NCI-H2171 treated with DMSO at 0.1 percent for 48 hours (cell line): ENCODE data around the gene ZSWIM9.
A peak's percentile ranks its signal among the peaks of the same experiment; 100 is the strongest.

ENCODE experiments used
- DNase-seq: peaks from one replicate; lab custom pipeline; 2025; lab: John Stamatoyannopoulos, UW

ZSWIM9 gene

DNA sequence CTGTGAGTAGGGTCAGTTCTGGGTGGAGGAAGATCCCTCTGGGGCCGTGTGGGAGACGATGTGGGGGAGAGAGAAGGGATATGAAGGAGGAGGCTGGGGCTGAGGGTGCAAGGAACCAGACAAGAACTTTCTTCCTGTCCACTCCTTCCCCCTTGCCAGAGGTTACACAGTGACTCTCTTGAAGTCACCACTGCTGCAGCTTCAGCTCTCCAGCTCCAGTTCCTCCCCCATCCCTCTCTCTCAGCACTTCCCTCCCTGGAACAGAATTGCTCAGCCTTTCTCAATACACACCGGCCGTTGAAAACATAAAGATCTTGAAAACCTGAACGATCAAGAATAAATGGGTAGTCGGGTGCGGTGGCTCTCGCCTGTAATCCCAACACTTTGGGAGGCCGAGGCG lies 5.1 kb downstream of the ZSWIM9 start:
- DNase-seq, result no peak

DNA sequence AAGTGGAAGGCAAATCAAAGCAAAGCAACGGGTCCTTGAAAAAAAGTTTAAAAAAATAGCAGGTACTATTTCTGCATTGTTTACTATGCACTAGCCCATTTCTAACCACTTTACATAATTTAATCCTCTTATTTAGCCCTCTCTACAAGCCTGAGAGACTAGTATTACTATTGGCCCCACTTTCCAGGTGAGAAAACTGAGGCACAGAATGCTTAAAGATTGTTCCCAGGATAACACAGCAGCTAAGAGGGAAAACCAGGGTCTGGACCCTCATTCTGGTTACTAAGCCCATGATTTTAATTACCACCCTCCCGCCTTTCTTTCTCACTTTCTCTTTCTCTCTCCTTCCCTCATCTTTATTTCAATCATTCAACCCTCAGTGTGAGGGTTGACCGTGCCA lies 5.7 kb downstream of the ZSWIM9 start:
- DNase-seq, result no peak

DNA sequence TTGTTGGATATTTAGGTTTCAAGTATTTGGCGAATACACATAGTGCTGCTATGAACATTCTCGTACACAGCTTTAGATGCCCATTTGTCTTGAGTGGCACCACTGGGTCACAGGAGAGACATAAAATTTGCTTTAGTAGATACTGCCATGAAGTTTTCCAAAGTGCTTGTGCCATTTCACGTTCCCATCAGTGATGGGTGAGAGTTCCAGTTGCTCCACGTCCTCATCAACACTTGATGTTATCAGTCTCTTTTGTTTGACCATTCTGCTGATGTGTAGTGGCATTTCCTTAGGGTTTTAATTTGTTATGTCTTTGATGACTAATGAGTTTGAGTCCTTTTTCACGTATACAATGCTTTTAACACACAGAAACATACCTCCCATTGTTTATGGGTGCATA lies 11.0 kb downstream of the ZSWIM9 start:
- no peak for DNase-seq

DNA sequence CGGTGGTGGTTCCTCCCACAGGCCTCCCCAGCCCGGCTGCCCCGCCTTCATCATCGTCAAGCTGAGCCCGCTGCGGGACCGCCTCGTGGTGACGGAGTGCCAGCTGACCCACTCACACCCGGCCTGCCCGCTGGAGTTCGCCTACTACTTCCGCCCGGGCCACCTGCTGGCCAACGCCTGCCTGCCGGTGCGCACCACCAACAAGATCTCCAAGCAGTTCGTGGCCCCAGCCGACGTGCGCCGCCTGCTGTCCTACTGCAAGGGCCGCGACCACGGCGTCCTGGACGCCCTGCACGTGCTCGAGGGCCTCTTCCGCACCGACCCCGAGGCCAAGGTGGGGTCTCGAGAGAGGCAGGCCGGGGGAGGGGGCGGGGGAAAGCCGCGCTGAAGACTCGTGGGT lies 12.0 kb downstream of the ZSWIM9 start:
- no peak for DNase-seq

DNA sequence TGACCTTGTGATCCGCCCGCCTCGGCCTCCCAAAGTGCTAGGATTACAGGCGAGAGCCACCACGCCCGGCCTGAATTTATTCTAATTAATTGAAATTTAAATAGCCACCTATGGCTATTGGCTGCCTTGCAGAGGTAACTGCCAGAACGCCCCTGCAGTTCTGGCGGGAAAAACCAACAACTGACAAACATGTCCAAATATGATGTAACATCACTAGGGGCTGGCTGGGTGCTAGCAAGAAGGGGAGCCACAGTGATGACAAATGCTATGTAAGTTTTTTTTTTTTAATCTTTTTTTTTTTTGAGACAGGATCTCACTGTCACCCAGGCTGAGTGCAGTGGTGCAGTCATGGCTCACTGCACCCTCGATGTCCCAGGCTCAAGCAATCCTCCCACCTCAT lies 12.9 kb downstream of the ZSWIM9 start:
- no peak for DNase-seq

DNA sequence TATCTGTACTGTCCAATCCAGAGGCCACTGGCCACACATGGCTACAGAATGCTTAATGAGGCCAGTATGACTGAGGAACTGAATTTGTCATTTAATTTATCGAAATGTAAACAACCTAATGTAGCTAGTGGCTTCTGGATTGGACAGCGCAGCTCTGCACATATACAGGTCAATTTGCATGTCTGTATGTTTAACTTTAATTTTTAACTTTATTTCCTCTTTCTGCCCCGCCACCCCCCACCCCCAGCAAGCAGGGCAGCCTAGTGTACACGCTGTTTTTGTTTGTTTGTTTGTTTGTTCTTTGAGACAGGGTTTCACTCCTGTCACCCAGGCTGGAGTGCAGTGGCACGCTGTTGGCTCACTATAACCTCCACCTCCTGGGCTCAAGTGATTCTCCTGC lies 15.5 kb downstream of the ZSWIM9 start:
- no peak for DNase-seq

DNA sequence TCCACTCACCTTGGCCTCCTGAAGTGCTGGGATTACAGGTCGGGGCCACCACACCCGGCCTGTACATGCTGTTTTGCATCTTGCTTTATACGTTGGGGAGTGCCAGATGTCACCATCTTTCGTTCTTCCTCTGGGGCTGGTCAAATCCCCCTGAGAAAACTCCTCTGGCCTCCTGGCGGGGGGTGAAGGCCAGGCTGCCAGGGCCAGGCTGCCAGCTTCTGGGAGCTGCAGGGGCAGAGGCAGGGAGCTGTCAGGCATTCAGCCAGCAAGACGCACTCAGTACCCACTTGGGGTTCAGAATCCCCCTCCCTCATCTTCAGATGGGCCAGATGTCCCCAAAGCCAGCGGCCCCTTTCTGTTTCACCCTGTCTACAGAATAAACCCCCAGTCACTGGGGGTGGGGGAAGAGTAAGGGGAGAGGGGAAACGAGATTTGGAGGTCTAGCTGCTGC lies 16.1 kb downstream of the ZSWIM9 start:
- DNase-seq, result peak; percentile 72

DNA sequence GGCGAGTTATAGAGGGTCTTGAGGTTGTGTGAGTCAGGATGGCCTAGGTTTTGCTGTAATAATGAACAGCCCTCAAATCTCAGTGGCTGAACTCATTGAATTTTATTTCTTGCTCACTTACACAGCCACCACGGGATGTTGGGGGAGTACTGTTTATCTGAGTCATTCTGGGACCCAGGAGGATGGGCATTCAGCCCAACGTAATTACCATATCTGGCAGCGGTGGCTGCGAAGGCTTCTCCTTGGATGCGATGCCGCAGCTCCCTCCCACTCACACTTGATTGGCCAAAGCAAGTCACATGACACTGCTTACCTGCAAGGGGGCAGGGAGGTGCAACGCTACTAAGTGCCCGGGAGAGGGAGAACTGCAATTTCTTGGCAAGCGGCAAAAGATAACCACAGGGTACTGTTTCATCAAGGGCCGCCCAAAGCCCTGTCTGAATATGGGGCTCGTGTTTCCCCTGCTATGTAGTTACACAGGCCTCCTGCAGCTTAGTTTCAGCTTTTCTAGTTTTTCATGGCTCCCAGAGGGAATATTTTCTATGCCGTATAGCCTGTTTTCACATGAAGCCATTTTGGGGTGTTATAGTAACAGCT lies 19.9 kb downstream of the ZSWIM9 start:
- DNase-seq, result peak; percentile 99

DNA sequence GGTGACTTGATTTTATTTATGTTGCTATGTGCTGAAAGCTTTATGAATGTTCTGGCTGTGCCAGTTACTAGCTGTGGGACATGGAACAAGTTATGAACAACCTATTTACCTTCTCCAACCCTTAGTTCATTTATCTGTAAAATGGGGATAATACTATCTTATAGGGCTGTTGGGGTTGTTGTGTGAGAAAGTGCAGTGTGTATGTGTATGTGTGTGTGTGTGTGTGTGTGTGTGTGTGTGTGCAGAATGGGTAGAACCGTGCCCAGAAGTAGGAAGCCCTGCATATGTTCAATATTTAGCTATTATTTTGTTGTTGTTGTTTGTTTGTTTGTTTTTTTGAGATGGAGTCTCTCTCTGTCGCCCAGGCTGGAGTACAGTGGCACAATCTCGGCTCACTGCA lies 20.4 kb downstream of the ZSWIM9 start:
- no peak for DNase-seq

DNA sequence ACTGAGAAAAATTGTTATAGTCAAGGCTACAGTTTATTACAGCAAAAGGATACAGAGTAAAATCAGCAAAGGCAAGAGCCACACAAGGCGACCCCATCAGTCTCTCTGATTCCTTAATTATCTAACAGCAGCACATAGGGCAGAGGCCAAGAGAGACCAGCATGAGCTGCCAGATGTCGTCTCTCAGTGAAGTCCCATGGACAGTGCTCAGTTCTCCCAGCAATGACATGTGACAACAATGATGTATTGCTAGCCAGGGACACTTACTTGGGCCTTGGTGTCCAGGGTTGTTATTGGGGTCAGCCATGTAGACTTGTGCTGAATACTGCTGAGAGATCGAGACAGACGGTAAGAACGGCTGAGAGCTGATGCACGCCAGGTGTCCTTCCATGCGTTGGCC lies 22.3 kb downstream of the ZSWIM9 start:
- DNase-seq, result no peak

DNA sequence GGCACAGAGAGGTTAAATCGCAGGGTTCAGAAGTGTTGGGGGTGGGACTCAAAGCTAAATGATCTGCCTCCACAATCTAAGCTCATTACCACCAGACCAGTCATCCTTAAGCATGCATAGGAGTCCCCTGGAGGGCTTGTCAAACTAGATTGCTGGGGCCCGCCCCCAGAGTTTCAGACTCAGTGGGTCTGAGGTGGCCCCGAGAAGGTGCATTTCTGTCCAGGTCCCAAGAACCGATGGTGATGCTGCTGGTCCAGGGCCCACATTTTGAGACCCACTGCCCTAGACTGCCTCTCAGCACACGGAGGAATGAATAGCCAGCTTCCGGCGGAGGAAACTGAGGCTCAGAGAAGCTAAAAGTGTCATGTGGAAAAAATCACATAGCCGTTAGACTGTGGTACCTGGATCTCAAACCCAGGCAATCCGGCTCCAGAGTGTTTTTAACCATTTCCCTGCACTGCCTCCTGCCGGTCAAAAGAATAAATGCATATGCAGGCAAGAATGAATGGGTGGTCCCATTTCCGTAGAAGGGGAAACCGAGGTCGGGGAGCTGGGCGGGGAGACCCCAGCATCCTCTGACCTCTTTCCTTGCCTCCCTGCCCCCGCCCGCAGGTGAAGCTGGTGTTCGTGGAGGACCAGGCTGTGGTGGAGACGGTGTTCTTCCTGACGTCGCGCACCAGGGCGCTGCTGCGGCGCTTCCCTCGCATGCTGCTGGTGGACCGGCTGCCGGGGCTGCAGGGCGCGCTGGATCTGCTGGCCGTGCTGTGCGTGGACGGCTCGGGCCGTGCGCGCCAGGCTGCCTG lies 23.8 kb downstream of the ZSWIM9 start:
- no peak for DNase-seq

DNA sequence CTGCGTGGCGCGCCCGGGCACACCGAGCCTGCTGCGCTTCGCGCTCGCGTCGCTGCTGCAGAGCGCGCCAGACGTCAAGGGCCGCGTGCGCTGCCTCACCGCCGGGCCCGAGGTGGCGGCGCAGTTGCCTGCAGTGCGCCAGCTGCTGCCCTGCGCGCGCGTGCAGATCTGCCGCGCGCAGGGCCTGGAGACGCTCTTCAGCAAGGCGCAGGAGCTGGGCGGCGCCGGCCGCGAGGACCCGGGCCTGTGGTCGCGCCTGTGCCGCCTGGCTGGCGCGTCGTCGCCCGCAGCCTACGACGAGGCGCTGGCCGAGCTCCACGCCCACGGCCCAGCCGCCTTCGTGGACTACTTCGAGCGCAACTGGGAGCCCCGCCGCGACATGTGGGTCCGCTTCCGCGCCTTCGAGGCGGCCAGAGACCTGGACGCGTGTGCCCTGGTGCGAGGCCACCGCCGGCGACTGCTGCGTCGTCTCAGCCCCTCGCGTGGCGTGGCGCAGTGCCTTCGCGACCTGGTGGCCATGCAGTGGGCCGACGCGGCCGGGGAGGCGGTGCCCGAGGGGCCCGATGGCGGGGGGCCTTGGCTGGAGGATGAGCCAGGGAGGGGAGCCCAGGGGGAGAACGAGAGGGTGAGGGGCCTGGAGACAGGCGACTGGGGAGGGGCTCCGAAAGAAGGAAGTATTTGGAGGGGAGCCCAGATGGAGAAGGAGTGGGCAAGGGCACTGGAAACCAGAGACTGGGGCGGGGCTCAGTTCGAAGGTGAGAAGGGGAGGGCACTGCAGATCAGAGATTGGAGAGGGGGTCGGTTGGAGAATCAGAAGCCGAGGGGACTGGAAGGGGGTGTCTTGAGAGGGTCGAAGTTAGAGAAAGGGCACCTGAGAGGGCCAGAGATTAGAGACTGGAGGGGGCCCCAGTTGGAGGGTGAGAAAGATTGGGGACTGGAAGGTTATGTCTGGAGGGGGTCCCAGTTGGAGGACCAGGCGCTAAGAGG lies 24.7 kb downstream of the ZSWIM9 start:
- no peak for DNase-seq

DNA sequence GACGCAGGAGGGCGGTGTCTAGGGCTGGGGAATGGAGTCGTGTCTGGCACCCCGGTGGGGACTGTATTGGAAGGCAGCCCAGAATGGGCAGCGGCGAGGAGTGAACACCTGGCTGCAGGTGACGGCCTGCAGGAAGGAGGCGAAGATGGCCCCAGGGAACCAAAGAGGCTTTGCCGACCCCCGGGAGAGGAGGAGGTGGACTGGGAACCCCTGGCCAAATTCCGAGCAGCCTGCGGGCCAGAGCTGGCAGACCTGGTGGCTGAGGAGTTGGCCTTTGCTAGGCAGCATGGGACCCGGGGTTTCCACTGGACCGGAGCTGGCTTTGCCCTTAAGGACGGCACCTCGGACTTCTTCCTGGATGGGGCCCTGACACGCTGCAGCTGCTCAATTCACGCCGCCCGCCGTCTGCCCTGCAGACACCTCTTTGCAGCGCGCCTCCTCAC lies 25.9 kb downstream of the ZSWIM9 start:
- DNase-seq, result no peak

DNA sequence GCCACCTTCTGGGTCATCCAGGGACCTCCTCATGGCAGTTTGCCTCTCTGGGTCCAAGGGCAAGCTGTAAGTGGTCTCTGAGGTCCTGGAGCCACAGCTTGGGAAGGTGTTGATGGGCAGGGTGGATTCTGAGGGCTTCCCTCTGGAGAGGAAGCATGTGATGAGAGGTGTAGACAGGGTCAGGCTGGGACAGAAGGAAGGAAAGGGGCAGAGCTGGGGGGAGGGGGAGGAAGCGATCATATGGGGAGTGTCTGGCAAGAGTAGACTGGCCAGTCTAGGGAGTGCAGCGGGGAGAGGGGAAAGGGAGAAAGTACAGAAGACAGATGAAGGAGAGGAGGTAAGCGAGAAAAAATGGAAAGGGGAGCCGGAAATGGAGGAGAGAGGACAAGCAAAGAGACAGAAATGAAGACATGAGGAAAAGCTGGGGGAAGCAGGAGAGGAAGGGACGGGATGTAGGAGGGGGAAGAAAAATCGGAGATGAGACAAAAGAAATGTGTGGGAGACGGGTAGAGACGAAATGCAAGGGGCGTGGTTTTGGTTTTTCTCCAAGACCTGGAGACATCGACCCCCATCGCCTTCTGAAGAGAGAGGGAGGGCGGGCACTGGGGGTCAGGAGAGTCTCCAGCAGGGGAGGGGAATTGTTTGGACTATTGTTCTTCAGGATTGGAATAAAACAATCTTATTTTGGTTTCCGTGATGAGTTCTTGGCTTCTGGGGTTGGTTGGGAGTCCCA lies 26.6 kb downstream of the ZSWIM9 start:
- no peak for DNase-seq

DNA sequence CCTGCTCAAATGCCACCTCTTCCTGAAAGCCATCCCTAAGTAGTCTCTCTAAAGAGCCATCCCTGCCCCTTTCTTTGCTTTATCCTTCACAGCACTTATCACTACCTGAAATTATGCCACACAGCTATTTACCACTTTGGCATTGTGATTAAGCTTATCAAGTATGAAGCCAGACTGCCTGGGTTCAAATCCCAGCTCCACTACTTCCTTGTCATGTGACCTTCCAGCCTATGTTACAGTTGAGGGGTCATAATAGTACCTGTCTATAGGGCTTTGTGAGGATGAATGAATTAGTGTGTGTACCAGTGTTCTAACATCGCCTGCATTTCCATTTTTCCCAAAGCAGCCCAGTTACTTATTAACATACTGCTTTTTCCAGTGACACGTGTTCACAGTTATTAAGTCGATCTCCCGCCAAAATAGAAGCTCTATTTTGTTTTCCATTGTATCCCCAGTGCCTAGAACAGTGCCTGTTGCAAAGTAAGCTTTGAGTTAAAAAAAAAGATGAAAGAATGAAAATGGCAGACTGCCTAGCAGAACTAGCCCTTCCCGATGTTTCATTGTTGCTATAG lies 32.8 kb downstream of the ZSWIM9 start:
- no peak for DNase-seq

DNA sequence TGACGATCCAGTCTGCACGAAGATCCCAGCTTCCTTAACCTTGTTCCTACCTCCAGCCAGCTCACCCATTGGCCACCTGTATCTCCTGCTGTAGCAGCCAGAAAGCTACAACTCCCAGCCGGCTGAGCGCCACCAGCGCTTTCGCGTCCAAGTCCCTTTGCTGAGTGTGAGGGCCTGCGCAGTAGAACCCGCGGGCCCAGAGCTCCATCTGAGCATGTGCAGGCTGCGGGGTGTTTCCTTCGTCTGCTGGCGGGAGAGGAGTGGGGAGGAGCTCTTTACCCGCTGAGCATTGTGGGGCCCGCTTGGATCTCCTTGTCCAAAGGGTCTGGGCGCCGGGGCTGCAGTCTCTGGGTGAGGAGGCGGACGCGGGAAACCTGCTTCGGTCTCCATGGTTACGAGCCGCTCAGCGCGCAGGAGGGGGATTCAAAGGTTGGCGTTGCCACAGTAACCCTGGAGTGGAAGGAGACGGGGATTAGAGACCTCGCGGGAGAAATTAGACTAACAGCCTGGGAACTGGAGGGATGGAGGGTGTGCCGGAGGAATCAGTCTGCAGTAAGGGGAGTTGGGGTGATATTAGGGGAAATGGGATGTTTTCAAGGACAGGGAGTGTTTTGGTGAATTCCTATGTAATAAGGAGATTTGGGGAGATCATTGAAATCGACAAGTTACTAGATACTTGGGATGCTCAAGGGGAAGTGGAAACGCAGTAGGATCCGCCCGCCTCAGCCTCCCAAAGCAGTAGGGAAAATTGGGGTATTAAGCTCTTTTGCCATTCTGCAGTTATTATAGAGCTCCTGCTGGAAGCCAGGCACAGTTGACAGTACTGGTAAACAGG lies 33.5 kb downstream of the ZSWIM9 start:
- peak; percentile 100 for DNase-seq

DNA sequence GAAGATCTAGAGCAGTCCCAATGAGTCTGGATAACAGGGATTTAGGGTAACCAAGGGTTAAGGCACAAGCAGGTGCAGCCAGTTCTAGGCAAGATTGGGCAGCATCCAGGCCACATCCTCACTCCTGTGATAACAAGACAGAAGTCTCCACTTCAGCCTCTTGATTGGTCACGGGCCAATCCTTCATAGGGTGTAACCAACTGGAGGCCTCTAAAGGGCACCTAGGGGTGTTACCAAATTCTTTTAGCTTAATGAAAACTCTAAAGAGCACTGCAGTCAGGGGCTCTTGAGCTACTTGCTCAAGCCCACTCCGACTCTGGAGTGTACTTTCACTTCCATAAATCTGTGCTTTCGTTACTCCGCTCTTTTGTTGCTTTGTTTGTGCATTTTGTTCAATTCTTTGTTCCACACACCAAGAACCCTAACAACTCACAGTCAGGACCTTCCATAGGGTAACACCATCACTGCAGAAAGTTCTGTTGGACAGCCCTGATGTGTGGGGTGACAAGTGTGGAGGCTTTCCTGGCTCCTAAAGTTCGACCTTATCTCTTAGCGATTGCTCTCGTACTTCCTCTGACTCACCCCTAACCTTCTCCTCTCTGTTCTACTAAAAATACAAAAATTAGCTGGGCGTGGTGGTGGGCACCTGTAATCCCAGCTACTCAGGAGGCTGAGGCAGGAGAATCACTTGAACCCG lies 36.1 kb downstream of the ZSWIM9 start:
- DNase-seq, result no peak

DNA sequence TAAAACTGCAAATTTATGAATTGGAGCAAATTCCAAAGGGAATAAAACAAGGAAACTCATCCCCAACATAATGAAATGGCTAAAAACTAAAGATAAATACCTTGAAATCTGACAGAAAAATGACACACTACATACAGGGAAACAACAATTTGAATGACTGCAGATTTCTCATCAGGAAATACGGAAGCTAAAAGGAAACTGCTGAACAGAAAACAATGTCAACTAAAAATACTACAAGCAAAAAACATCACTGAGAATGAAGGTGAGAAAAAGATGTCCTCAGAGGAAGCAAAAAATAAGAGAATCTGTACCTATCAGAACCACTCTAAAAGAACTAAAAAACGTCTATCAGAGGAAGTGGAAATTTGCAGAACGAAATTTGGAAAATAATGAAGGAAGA lies 39.5 kb downstream of the ZSWIM9 start:
- DNase-seq, result no peak

DNA sequence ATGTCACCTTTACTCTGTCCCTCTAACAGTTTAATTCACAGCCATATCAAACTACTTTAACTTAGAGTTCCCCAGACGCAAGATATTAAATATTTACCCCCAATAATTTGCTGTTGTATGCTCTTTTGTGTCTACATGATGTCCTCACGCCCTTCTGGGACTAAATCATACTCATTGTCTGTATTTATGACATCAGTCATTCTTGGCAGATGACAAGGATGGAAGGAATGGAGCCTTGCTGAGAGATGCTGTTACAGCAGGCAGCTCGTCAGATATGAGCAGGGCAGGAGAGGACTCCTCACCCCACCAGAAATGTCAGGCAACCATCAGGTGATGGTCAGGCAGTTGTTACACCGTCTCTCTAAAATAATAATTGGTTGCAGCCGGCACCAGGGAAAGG lies 43.5 kb downstream of the ZSWIM9 start:
- no peak for DNase-seq

DNA sequence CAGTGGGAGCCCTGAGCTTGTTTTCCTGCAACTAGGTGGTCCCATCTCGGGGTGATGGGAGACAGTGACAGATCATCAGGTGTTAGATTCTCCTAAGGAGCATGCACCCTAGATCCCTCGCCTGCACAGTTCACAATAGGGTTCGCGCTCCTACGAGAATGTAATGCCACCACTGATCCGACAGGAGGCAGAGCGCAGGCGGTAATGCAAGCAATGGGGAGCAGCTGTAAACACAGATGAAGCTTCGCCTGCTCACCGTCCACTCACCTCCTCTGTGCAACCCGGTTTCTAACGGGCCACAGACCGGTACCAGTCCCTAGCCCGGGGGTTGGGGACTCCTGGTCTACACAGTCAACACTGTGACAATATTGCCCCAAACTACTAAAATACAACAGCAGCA lies 46.5 kb downstream of the ZSWIM9 start:
- DNase-seq, result no peak
